NT2/D1 (cell line): Measurements from ENCODE around the gene GPR156.

Experiments used
- SUZ12 ChIP-seq: IDR thresholded peaks from 2 replicates; pipeline ENCODE4 v1.6.1; 2011; ENCODE audit not compliant: insufficient read length, insufficient read depth; ENCODE audit errors: extremely low read depth
- YY1 ChIP-seq: IDR thresholded peaks from 2 replicates; pipeline ENCODE4 v1.6.1; 2011; ENCODE audit not compliant: insufficient read length, insufficient read depth
- ZNF274 ChIP-seq: IDR thresholded peaks from 2 replicates; pipeline ENCODE4 v1.6.1; 2011; ENCODE audit warnings: mild to moderate bottlenecking, low read depth, low read length

GRCh38 chr3:120196812-120197211 is 88.2 kb downstream of the GPR156 start:
- TF ChIP-seq YY1 (no peak), ZNF274 (no peak), SUZ12 (no peak)
